Sigmoid colon (tissue), 4 donors: ENCODE results near the gene WWC2.

ENCODE experiments used
- EP300 ChIP-seq, 4 donors: sonication (generic); formaldehyde crosslinking; IDR thresholded peaks; one replicate each; pipeline ENCODE4 v1.6.1; 2017; ENCODE audit warnings: antibody characterized with exemption in 4 of 4
- POLR2A ChIP-seq, 2 donors: fragments of 450-650 bp; IDR thresholded peaks; one replicate each; pipeline ENCODE4 v1.6.1; 2016; ENCODE audit warnings: antibody characterized with exemption in 2 of 2, mild to moderate bottlenecking in 2 of 2, moderate library complexity in 2 of 2
- TF ChIP-seq, protein P1 (sequence below), 4 experiments: fragments of 450-650 bp in 3 of 4; fragments of 200-600 bp in 1 of 4; IDR thresholded peaks; one replicate each; pipeline ENCODE4 v1.5.1; 2016 to 2019; ENCODE audit warnings: antibody characterized with exemption in 4 of 4, mild to moderate bottlenecking in 3 of 4, moderate library complexity in 2 of 4

DNA sequence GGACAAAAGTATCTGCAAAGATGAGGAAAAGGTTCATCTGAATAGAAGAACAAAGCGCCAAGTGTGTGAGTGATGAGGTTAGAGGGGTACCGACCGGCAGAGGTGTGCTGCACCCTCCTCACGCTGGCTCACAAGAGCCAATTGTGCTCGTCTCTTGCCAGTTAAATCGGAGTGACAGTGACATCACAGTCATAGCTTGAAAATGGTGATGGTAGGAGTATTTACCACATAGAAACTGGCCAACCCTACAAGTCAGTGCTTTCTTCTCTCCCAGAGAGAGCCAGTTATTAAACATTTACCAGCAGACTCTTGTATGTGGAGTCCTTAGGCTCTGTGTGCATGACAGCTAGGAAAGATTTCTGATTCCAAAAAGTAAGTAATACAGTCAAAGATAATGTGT, 188.6 kb downstream of the WWC2 start:
- TF ChIP-seq EP300 (IDR thresholded peaks at IDR 0.05) (no peak), POLR2A (IDR thresholded peaks at IDR 0.05) (no peak)
- TF ChIP-seq, protein P1, sequence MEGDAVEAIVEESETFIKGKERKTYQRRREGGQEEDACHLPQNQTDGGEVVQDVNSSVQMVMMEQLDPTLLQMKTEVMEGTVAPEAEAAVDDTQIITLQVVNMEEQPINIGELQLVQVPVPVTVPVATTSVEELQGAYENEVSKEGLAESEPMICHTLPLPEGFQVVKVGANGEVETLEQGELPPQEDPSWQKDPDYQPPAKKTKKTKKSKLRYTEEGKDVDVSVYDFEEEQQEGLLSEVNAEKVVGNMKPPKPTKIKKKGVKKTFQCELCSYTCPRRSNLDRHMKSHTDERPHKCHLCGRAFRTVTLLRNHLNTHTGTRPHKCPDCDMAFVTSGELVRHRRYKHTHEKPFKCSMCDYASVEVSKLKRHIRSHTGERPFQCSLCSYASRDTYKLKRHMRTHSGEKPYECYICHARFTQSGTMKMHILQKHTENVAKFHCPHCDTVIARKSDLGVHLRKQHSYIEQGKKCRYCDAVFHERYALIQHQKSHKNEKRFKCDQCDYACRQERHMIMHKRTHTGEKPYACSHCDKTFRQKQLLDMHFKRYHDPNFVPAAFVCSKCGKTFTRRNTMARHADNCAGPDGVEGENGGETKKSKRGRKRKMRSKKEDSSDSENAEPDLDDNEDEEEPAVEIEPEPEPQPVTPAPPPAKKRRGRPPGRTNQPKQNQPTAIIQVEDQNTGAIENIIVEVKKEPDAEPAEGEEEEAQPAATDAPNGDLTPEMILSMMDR (IDR thresholded peaks at IDR 0.05) = no peak
